ENCODE measurements around the gene TRPM3. TPM values are rescaled to one million over a fixed set of nuclear protein-coding genes. Genes with fewer than 3 reads are reported as not detected.

TRPM3 gene
- total RNA-seq, 1 experiment from 2014 or later, result 0.26 TPM

GRCh38 chr9:70552561-70552960 lies 568.9 kb downstream of the TRPM3 start:
- Histone ChIP-seq H4K20me1 (ENCODE audit: insufficient read depth) (no peaks in the 10 kb centered on the region), H3K4me2 (no peak overlapping the region), H2AFZ (no peak overlapping the region), H3K9me3 (ENCODE audit: insufficient read depth, low read depth) (no peaks in the 10 kb centered on the region), H3K27me3 (ENCODE audit: insufficient read depth, low read depth) (no peaks in the 10 kb centered on the region), H3K9me2 (ENCODE audit: insufficient read depth) (no peaks in the 10 kb centered on the region), H3K4me3 (no peak overlapping the region), H3K79me2 (ENCODE audit: low read depth) (no peaks in the 10 kb centered on the region), H3F3A (ENCODE audit: insufficient read depth, low read depth) (no peaks in the 10 kb centered on the region), H3K36me3 (ENCODE audit: low read depth) (no peaks in the 10 kb centered on the region), H3K27ac (no peak overlapping the region), H3K4me1 (replicated peaks; ENCODE audit: insufficient read depth) (peaks cover 9% of the 10 kb centered on the region; the same call in 1 of the 2 replicates)
- no TSS peak for BruUV-seq (replicated peaks)
- TF ChIP-seq, protein P1, sequence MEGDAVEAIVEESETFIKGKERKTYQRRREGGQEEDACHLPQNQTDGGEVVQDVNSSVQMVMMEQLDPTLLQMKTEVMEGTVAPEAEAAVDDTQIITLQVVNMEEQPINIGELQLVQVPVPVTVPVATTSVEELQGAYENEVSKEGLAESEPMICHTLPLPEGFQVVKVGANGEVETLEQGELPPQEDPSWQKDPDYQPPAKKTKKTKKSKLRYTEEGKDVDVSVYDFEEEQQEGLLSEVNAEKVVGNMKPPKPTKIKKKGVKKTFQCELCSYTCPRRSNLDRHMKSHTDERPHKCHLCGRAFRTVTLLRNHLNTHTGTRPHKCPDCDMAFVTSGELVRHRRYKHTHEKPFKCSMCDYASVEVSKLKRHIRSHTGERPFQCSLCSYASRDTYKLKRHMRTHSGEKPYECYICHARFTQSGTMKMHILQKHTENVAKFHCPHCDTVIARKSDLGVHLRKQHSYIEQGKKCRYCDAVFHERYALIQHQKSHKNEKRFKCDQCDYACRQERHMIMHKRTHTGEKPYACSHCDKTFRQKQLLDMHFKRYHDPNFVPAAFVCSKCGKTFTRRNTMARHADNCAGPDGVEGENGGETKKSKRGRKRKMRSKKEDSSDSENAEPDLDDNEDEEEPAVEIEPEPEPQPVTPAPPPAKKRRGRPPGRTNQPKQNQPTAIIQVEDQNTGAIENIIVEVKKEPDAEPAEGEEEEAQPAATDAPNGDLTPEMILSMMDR (conservative IDR thresholded peaks at IDR 0.05), result no peak
- TF ChIP-seq EZH2 (IDR thresholded peaks at IDR 0.05; ENCODE audit: low read depth), result no peak
- no peak for DNase-seq
- ChIA-PET POLR2A (ENCODE audit: unreplicated experiment) (no interaction called here), CTCF (no interaction called here)
- intact Hi-C loops (cut with micrococcal nuclease; ENCODE audit: unreplicated experiment), result loop anchor here (5.0 kb wide), 1 partner anchor 135 kb away; no protein-coding TSS in a partner anchor

- intact Hi-C loops (cut with micrococcal nuclease; ENCODE audit: unreplicated experiment), result loop anchor here (5.0 kb wide), 1 partner anchor 134 kb away; no protein-coding TSS in a partner anchor
- TF ChIP-seq EZH2 (IDR thresholded peaks at IDR 0.05; ENCODE audit: low read depth), result no peak
- TF ChIP-seq, protein P1 (conservative IDR thresholded peaks at IDR 0.05), result no peak
- CTCF ChIA-PET, result no interaction called here
- no peak overlapping the region for H3K27ac ChIP-seq
- POLR2A ChIA-PET (ENCODE audit: unreplicated experiment), result no interaction called here
- no peaks in the 10 kb centered on the region for H3K9me2 ChIP-seq (ENCODE audit: insufficient read depth)
- no peak overlapping the region for H3K4me3 ChIP-seq
- H3K4me1 ChIP-seq (replicated peaks; ENCODE audit: insufficient read depth), result peaks cover 9% of the 10 kb centered on the region; the same call in 1 of the 2 replicates
- no peaks in the 10 kb centered on the region for H3K27me3 ChIP-seq (ENCODE audit: insufficient read depth, low read depth)
- H3K9me3 ChIP-seq (ENCODE audit: insufficient read depth, low read depth), result no peaks in the 10 kb centered on the region
- H3F3A ChIP-seq (ENCODE audit: insufficient read depth, low read depth), result no peaks in the 10 kb centered on the region
- no peaks in the 10 kb centered on the region for H4K20me1 ChIP-seq (ENCODE audit: insufficient read depth)
- no peaks in the 10 kb centered on the region for H3K36me3 ChIP-seq (ENCODE audit: low read depth)
- H2AFZ ChIP-seq, result no peak overlapping the region
- no peaks in the 10 kb centered on the region for H3K79me2 ChIP-seq (ENCODE audit: low read depth)
- DNase-seq, result no peak
- H3K4me2 ChIP-seq, result no peak overlapping the region
- no TSS peak for BruUV-seq (replicated peaks)
These were observed 569.6 kb downstream of the TRPM3 start for GRCh38 chr9:70551801-70552200.

GRCh38 chr9:70551396-70551795 lies 570.0 kb downstream of the TRPM3 start:
- H3K4me2 ChIP-seq, result no peak overlapping the region
- peaks cover 9% of the 10 kb centered on the region; the same call in 1 of the 2 replicates for H3K4me1 ChIP-seq (replicated peaks; ENCODE audit: insufficient read depth)
- POLR2A ChIA-PET (ENCODE audit: unreplicated experiment), result no interaction called here
- no peaks in the 10 kb centered on the region for H3K36me3 ChIP-seq (ENCODE audit: low read depth)
- no peaks in the 10 kb centered on the region for H3F3A ChIP-seq (ENCODE audit: insufficient read depth, low read depth)
- H3K27me3 ChIP-seq (ENCODE audit: insufficient read depth, low read depth), result no peaks in the 10 kb centered on the region
- H2AFZ ChIP-seq, result no peak overlapping the region
- H3K9me2 ChIP-seq (ENCODE audit: insufficient read depth), result no peaks in the 10 kb centered on the region
- no peak overlapping the region for H3K4me3 ChIP-seq
- DNase-seq, result no peak
- H3K79me2 ChIP-seq (ENCODE audit: low read depth), result no peaks in the 10 kb centered on the region
- no peak for TF ChIP-seq EZH2 (IDR thresholded peaks at IDR 0.05; ENCODE audit: low read depth)
- TF ChIP-seq, protein P1 (conservative IDR thresholded peaks at IDR 0.05), result no peak
- CTCF ChIA-PET, result no interaction called here
- H3K27ac ChIP-seq, result no peak overlapping the region
- BruUV-seq (replicated peaks), result no TSS peak
- H3K9me3 ChIP-seq (ENCODE audit: insufficient read depth, low read depth), result no peaks in the 10 kb centered on the region
- no peaks in the 10 kb centered on the region for H4K20me1 ChIP-seq (ENCODE audit: insufficient read depth)
- intact Hi-C loops (cut with micrococcal nuclease; ENCODE audit: unreplicated experiment), result loop anchor here (5.0 kb wide), 1 partner anchor 134 kb away; no protein-coding TSS in a partner anchor
